T-helper 1 cell treated with Interleukin-12 subunit alpha and Interleukin-12 subunit beta and Interleukin-4 antibody, amounts not matched to agents 30 μg/mL and 1 μg/mL, for 36 hours (primary cell): ENCODE results near the gene PPM1L.

Source experiments
- H3K27ac Mint-ChIP-seq: one replicate; pipeline ENCODE4 v1.8.0; 2021; ENCODE audit warnings: mild to moderate bottlenecking, mixed read lengths
- H3K27me3 Mint-ChIP-seq: one replicate; pipeline ENCODE4 v1.8.0; 2021; ENCODE audit warnings: low read depth, mixed read lengths
- H3K36me3 Mint-ChIP-seq: one replicate; pipeline ENCODE4 v1.8.0; 2021; ENCODE audit warnings: low read depth, mixed read lengths
- H3K4me1 Mint-ChIP-seq: one replicate; pipeline ENCODE4 v1.8.0; 2021; ENCODE audit warnings: low read depth, mixed read lengths
- H3K4me3 Mint-ChIP-seq: one replicate; pipeline ENCODE4 v1.8.0; 2021; ENCODE audit warnings: mild to moderate bottlenecking, moderate library complexity, mixed read lengths
- H3K9me3 Mint-ChIP-seq: one replicate; pipeline ENCODE4 v1.8.0; 2021; ENCODE audit warnings: mixed read lengths

PPM1L gene

DNA sequence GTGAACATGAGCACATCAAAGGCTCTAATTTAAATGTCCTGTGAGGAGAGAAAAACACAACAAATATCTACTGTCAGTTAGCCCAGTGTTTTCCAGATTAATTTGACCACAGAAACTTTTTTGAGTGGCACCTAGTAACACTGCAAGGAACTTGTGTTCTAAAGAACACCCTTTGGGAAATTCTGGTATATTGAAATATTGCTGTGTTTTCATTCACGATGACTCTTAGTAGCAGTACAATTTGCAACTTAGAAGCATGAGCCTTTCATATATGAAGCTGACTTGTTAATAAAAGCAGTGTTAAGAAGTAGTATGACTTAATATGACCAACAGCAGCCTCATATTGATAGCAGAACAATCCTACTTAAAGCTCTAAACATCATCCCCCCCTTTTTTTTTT, 317.1 kb downstream of the PPM1L start:
- Mint-ChIP-seq H3K4me1 (peaks cover 33% of the 10 kb centered on the region), H3K4me3 (no peak overlapping the region), H3K27me3 (peaks cover 4% of the 10 kb centered on the region), H3K36me3 (no peaks in the 10 kb centered on the region), H3K9me3 (no peaks in the 10 kb centered on the region), H3K27ac (no peak overlapping the region)

DNA sequence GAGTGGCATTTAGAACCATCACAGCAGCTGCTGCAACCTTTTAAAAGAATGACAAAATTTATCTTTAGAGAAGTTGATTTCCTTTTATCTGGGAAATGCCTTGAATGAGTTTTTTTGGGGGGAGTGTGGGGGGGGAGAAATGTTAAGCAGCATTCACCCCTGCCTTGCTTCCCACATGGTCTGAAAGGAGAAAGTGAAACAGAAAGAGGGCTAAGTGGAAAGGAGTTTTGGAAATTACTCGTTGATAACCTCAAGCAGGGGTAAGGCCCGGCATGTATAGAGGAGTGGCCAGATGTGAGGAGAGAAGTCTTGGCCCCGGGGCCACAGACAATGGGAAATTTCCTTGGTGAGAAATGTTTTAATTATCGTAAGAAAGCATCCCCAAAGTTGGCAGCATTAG, 325.6 kb downstream of the PPM1L start:
- H3K27me3 Mint-ChIP-seq: no peaks in the 10 kb centered on the region
- H3K4me3 Mint-ChIP-seq: no peak overlapping the region
- H3K4me1 Mint-ChIP-seq: peaks cover 25% of the 10 kb centered on the region
- H3K9me3 Mint-ChIP-seq: no peaks in the 10 kb centered on the region
- H3K36me3 Mint-ChIP-seq: peaks cover 3% of the 10 kb centered on the region
- H3K27ac Mint-ChIP-seq: peak overlapping the region; percentile 34

DNA sequence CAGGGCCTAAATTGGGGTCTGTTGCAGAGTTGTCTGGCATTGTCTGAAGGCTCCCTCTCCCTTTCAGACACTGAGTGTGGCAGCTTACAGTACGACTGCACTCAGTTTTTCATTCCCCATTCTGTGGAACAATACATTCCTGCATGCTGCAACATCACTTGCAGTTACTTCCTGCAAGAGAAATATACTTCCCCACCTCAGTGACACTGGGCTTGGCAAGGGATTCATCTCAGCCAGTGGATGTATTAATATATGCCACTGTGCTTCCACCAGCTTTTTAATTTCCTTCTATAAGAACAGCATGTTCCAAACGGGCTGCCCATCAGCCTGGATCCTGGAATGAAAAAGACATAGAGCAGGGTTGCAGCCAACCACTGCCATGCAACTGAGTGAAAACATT, 326.0 kb downstream of the PPM1L start:
- no peaks in the 10 kb centered on the region for H3K9me3 Mint-ChIP-seq
- H3K4me1 Mint-ChIP-seq: peaks cover 25% of the 10 kb centered on the region
- no peak overlapping the region for H3K27ac Mint-ChIP-seq
- H3K4me3 Mint-ChIP-seq: no peak overlapping the region
- peaks cover 3% of the 10 kb centered on the region for H3K36me3 Mint-ChIP-seq
- H3K27me3 Mint-ChIP-seq: no peaks in the 10 kb centered on the region

DNA sequence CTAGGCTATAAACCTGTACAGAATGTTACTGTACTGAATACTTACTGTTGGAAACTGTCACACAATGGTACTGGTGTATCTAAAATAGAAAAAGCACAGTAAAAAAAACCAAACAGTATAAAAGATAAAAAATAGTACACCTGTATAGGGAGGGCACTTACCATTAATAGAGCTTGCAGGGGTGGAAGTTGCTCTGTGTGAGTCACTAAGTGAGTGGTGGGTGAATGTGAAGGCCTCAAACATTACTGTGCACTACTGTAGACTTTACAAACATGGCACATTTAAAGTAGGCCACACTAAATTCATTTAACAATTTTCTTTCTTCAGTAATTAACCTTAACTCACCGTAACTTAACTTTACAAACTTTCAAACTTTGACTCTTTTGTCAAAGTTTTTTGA, 327.1 kb downstream of the PPM1L start:
- Mint-ChIP-seq H3K36me3 (peaks cover 7% of the 10 kb centered on the region), H3K4me1 (peaks cover 19% of the 10 kb centered on the region)

DNA sequence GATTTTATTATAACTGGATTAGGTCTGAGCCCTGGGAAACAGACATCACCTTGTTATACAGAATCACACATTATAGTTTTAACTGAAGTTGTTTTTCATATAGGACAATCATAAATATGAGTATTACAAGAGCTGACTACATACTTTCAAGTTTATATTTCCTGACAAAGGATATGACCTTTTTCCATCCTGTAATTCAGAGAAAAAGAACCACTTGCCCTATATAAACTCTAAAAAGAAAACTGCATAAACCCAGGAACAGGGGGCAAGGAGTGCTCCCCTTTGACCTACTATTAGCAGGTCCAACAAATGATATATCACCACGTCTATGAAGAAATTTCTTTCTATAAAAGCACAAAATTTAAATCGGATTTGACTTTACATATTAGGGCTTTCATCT, 328.2 kb downstream of the PPM1L start:
- Mint-ChIP-seq H3K9me3 (no peaks in the 10 kb centered on the region), H3K27ac (no peak overlapping the region), H3K4me3 (no peak overlapping the region), H3K4me1 (peaks cover 19% of the 10 kb centered on the region), H3K36me3 (peaks cover 9% of the 10 kb centered on the region), H3K27me3 (no peaks in the 10 kb centered on the region)

More for the DNA sequence above, 327.1 kb downstream of the PPM1L start:
- no peaks in the 10 kb centered on the region for H3K27me3 Mint-ChIP-seq
- no peak overlapping the region for H3K4me3 Mint-ChIP-seq
- H3K9me3 Mint-ChIP-seq: no peaks in the 10 kb centered on the region
- H3K27ac Mint-ChIP-seq: no peak overlapping the region

DNA sequence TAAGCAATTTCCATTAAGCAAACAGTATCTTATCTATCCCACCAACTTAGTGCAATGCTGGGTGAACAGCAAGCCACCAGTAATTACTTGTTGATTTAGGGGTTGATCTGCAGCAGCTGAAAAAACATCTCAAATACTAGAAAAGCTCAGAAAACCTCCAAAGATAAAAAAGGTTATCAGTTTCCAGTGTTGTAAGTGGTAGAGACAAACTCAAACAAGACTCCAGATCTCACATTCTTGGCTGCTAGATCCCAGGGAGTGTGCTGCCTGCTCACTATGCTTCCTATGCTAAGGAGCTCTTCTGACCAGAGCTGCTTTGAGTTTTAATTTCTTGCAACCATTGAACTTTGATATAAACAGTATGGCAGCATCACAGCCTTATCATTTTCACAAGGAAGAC, 337.9 kb downstream of the PPM1L start:
- Mint-ChIP-seq H3K27ac (no peak overlapping the region), H3K4me1 (no peaks in the 10 kb centered on the region), H3K4me3 (no peak overlapping the region), H3K36me3 (no peaks in the 10 kb centered on the region), H3K9me3 (no peaks in the 10 kb centered on the region), H3K27me3 (no peaks in the 10 kb centered on the region)

DNA sequence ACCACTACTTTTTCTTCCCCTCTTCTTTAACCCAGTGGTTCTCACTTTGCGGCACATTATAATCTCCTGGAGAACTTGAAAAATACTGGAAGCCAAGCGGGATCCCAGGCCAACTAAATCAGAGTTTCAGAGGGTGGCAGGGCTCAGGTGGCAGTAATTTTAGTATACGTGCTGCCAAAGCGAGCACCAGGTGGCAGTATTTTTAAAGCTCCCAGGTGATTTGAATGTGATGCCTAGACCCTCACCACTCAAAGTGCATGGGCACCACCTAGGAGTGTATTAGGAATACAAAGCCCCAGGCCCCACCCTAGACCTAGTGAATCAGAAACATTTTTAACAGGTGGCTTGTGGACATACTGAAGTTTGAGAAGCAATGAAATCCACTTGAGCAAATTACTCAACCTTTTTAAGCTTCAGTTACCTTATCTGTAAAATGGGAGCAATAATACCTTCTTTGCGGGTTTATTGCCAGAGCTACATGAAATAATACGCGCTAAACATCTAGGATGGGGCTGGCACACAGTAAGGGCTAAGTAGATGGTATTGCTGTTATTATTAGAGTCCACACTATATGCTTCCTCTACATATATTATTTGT, 340.8 kb downstream of the PPM1L start:
- Mint-ChIP-seq H3K4me3 (no peak overlapping the region), H3K27ac (no peak overlapping the region), H3K27me3 (no peaks in the 10 kb centered on the region), H3K9me3 (no peaks in the 10 kb centered on the region), H3K36me3 (no peaks in the 10 kb centered on the region), H3K4me1 (no peaks in the 10 kb centered on the region)

DNA sequence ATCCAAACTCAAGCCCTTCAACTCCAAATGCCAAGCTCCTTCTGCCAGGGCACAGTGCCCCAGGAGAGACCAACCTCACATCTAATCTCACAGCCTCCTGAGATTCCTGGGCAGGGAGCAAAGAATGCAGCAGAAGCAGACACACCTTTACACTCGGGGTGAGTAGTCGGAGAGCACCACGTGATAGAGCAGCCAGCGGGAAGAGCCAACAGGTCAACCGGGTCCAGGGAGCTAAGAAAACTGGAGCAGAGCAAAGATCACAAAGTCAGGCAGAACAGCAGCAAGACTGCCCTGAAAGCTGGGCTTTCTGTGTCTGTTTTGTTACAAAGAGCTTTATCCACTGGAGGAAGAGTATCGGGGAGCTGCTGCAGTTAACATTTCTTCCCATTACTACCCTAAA, 345.0 kb downstream of the PPM1L start:
- no peaks in the 10 kb centered on the region for H3K9me3 Mint-ChIP-seq
- H3K4me3 Mint-ChIP-seq: no peak overlapping the region
- no peak overlapping the region for H3K27ac Mint-ChIP-seq
- H3K27me3 Mint-ChIP-seq: peaks cover 19% of the 10 kb centered on the region
- H3K4me1 Mint-ChIP-seq: peaks cover 11% of the 10 kb centered on the region
- H3K36me3 Mint-ChIP-seq: peaks cover 5% of the 10 kb centered on the region

DNA sequence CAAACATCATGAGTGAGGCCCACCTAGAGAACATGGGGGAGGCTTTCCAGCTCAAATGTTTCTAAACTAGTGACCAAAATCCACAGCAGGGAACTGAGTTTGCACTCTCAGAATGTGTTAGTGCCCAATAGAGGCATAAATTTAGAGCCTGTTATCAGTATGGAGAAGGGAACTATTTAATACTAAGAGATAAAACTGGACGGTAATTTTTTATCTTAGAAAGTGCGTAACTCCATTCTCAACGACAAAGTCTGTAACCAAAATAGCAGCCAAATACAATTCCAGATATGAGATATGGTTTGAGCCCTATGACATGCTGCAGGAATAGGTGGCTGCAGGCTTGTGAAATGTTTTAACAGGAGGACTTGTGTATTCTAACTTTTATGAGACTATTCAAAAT, 345.6 kb downstream of the PPM1L start:
- Mint-ChIP-seq H3K9me3 (no peaks in the 10 kb centered on the region), H3K4me3 (no peak overlapping the region), H3K4me1 (peaks cover 12% of the 10 kb centered on the region), H3K27me3 (peaks cover 19% of the 10 kb centered on the region), H3K36me3 (peaks cover 5% of the 10 kb centered on the region), H3K27ac (no peak overlapping the region)

DNA sequence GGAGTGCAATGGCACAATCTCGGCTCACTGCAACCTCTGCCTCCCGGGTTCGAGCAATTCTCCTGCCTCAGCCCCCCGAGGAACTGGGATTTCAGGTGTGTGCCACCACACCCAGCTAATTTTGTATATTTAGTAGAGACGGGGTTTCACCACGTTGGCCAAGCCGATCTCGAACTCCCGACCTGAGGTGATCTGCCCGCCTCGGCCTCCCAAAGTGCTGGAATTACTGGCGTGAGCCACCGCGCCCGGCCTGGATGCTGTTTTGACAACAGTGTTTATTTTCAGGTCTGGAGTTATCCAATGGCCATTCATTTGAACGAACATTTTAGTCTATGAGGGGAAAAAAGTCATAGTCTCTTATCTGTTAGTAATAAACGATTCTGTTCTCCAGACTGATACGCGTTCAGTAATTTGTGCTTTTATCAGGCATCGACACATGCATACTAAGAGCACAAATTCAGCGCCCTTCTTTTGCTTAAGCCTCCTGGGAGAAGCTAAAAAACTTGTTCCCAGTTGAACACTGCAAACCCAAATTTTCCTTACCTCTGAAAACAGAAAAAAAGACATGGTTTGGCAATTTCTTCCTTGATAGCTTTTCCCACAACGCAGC, 347.9 kb downstream of the PPM1L start:
- Mint-ChIP-seq H3K9me3 (no peaks in the 10 kb centered on the region), H3K36me3 (peaks cover 5% of the 10 kb centered on the region), H3K27ac (no peak overlapping the region), H3K4me3 (peak overlapping the region; percentile 78), H3K4me1 (peaks cover 17% of the 10 kb centered on the region), H3K27me3 (peaks cover 24% of the 10 kb centered on the region)

DNA sequence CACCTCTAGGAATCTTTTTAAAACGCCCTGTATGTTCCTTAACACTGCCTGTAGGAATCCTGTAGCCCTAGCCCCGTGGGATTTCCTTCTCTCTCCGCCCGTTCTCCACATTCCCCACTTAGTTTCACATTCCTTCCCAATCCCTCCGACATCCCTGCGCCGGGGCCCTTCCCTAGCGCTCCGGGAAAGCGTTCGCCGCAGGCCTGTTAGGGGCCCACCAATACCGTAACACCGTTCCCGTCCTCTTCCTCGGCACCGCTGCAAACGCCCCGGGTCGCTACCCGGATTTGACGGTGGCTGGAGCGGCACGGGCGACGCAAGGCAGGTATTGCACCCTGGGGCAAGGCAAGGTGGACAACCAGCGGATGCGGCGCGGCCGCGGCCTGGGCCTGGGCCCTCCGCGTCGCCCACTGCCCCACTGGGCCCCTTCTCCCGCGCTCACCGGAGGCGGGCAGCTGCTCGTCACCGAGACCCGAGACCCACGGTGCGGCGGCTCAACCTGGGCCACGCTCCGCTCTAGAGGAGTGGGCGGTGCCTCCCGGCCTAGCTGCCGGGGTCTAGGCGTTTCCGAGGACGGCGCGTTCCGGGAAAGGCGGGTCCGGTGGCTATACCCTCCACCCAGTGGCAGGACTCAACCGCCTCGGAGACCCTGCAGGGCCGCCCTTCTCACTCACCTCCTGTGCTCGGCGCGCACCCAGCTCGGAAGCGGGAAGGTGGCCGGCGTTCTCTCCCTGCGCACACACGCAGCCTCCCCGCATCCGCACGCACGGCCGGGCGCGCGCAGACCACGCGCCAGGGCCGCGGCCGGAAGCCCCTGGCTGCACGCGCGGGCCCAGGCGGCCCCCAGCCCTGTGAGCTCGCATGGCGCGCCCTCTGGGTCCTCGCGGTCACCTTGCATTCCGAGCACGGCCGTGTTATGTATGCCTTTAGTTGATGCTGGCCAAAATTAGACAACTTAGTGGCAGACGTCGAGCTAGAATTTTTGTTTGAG, 348.8 kb downstream of the PPM1L start, which contains the start of gene B3GALNT1:
TSS of gene B3GALNT1 (minus strand) at position 789 of the 991 bp plus-strand sequence. CDS start 18,595 bp downstream, outside the sequence.
- peaks cover 27% of the 10 kb centered on the region for H3K27me3 Mint-ChIP-seq
- peak within 1 kb of the TSS; percentile 78 for H3K4me3 Mint-ChIP-seq
- H3K9me3 Mint-ChIP-seq: no peaks in the 10 kb centered on the region
- peaks cover 17% of the 10 kb centered on the region for H3K4me1 Mint-ChIP-seq
- peaks cover 5% of the 10 kb centered on the region for H3K36me3 Mint-ChIP-seq
- H3K27ac Mint-ChIP-seq: no peak within 1 kb of the TSS

DNA sequence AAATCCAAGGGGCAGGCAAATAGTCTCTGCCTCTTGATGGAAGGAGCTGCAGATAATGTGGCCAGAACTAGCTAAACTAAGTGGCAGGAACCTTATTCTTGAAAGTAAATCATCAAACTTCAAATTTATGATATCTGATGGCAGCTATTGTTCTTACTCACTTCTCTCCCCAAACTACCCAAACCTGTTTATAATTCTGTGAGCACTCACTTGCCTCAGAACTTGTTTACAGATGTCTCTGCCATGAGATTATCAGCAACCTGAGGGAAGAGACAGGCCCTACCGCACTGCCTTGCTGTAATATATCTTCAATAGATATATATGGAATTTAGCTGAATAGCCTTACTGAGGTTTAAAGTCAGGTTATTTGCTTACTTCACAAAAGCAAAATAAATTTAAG, 351.3 kb downstream of the PPM1L start:
- no peak overlapping the region for H3K27ac Mint-ChIP-seq
- H3K27me3 Mint-ChIP-seq: peaks cover 39% of the 10 kb centered on the region
- peaks cover 17% of the 10 kb centered on the region for H3K4me1 Mint-ChIP-seq
- H3K36me3 Mint-ChIP-seq: peaks cover 5% of the 10 kb centered on the region
- no peaks in the 10 kb centered on the region for H3K9me3 Mint-ChIP-seq
- no peak overlapping the region for H3K4me3 Mint-ChIP-seq

DNA sequence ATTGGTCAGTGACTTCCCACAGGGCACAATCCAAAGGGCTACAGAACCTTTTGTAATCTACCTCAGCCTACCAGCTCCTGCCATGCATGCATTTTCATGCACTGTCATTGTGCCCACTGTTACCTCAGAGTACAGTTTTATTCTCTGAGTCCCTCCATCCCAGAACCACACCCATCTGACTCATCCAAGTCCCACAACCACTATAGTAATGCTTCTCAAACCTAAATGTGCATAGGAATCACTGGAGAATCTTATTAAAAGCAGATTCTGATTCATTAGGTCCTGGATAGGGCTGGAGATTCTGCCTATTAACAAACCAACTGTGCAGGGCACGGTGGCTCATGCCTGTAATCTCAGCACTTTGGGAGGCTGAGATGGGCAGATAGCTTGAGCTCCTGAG, 352.8 kb downstream of the PPM1L start:
- Mint-ChIP-seq H3K4me3 (no peak overlapping the region), H3K4me1 (peaks cover 17% of the 10 kb centered on the region), H3K36me3 (peaks cover 5% of the 10 kb centered on the region), H3K27me3 (peaks cover 37% of the 10 kb centered on the region), H3K9me3 (no peaks in the 10 kb centered on the region), H3K27ac (no peak overlapping the region)

DNA sequence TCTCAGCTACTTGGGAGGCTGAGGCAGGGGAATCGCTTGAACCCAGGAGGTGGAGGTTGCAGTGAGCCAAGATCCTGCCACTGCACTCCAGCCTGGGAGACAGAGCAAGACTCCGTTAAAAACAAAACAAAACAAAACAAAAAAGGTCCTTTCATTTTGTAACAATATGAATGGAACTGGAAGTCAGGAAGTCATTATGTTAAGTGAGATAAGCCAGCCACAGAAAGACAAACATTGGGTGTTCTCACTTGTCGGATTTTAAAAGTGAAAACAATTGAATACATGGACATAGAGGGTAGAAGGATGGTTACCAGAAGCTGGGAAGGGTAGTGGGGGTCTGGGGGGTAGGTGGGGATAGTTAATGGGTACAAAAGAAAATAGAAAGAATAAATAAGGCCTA, 361.6 kb downstream of the PPM1L start:
- H3K36me3 Mint-ChIP-seq: peaks cover 1% of the 10 kb centered on the region
- H3K9me3 Mint-ChIP-seq: peaks cover 38% of the 10 kb centered on the region
- no peak overlapping the region for H3K27ac Mint-ChIP-seq
- H3K27me3 Mint-ChIP-seq: no peaks in the 10 kb centered on the region
- H3K4me3 Mint-ChIP-seq: no peak overlapping the region
- H3K4me1 Mint-ChIP-seq: no peaks in the 10 kb centered on the region

DNA sequence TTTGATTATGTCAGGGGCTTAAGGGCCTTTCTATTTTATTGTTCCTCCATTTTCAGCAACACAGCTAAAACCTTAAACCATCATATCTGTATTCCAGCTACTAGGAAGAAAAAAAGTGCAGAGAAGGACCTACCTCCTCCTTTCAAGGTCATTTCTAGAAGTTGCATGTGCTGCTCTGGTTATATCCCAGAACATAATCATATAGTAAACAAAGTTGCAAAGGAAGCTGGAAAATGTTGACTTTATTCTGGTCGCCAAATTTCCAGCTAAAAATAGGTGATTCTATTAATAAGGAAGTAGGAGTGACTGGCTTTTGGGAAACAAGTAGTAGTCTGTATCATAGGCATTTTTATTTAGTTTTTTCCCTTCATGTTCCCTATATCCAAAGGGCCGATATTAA, 370.5 kb downstream of the PPM1L start:
- Mint-ChIP-seq H3K36me3 (no peaks in the 10 kb centered on the region), H3K27me3 (no peaks in the 10 kb centered on the region), H3K4me1 (no peaks in the 10 kb centered on the region), H3K27ac (no peak overlapping the region), H3K9me3 (peaks cover 18% of the 10 kb centered on the region), H3K4me3 (no peak overlapping the region)
